GM06990 (cell line): ENCODE measurements around the gene APLP1.
A peak's percentile ranks its signal among the peaks of the same experiment; 100 is the strongest.

Source experiments
- DNase-seq: peaks from one replicate; pipeline ENCODE4 v3.0.0-alpha.2; 2011; ENCODE audit not compliant: insufficient read length; ENCODE audit errors: extremely low read depth
- H3K27me3 ChIP-seq: replicated peaks from 2 replicates; pipeline ENCODE4 v1.6.0; 2011; ENCODE audit warnings: low read length; ENCODE audit not compliant: control insufficient read depth, insufficient read depth
- H3K36me3 ChIP-seq: 2 replicates; pipeline ENCODE4 v1.5.1; 2011; ENCODE audit warnings: low read length; ENCODE audit not compliant: control insufficient read depth, insufficient read depth
- H3K4me3 ChIP-seq: replicated peaks from 2 replicates; pipeline ENCODE4 v1.5.1; 2011; ENCODE audit warnings: low read depth, mild to moderate bottlenecking, control low read depth, low read length
- TF ChIP-seq, protein P1 (sequence below): IDR thresholded peaks from 2 replicates; pipeline ENCODE4 v1.5.1; 2011; ENCODE audit warnings: low read length, control low read depth, mild to moderate bottlenecking, inconsistent platforms; ENCODE audit not compliant: insufficient read depth, poor library complexity, severe bottlenecking

The APLP1 gene

DNA sequence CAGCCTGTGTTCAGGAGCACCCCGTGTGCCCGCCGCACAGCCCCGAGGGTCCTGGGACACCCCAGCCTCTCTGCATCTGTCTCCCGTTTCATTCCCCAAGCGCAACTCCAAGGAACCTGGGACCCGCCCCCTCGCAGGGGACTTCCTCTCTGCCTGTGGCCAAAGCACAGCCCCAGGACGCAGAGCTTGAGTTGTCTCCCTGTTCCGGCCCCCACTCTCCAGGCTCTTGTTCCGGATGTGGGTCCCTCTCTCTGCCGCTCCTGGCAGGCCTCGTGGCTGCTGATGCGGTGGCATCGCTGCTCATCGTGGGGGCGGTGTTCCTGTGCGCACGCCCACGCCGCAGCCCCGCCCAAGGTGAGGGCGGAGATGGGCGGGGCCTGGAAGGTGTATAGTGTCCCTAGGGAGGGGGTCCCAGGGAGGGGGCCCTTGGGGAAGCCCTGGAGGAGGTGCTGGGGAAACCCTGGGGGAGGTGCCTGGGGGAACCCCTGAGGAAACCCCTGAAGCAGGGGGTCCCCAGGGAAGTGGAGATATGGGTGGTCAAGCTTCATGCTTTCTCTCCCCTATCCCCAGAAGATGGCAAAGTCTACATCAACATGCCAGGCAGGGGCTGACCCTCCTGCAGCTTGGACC is 35.3 kb downstream of the APLP1 start:
- TF ChIP-seq, protein P1, sequence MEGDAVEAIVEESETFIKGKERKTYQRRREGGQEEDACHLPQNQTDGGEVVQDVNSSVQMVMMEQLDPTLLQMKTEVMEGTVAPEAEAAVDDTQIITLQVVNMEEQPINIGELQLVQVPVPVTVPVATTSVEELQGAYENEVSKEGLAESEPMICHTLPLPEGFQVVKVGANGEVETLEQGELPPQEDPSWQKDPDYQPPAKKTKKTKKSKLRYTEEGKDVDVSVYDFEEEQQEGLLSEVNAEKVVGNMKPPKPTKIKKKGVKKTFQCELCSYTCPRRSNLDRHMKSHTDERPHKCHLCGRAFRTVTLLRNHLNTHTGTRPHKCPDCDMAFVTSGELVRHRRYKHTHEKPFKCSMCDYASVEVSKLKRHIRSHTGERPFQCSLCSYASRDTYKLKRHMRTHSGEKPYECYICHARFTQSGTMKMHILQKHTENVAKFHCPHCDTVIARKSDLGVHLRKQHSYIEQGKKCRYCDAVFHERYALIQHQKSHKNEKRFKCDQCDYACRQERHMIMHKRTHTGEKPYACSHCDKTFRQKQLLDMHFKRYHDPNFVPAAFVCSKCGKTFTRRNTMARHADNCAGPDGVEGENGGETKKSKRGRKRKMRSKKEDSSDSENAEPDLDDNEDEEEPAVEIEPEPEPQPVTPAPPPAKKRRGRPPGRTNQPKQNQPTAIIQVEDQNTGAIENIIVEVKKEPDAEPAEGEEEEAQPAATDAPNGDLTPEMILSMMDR, result no peak
- Histone ChIP-seq H3K36me3 (no peaks in the 10 kb centered on the region), H3K4me3 (peak overlapping the region; percentile 58), H3K27me3 (no peaks in the 10 kb centered on the region)
- DNase-seq, result peak; percentile 90

DNA sequence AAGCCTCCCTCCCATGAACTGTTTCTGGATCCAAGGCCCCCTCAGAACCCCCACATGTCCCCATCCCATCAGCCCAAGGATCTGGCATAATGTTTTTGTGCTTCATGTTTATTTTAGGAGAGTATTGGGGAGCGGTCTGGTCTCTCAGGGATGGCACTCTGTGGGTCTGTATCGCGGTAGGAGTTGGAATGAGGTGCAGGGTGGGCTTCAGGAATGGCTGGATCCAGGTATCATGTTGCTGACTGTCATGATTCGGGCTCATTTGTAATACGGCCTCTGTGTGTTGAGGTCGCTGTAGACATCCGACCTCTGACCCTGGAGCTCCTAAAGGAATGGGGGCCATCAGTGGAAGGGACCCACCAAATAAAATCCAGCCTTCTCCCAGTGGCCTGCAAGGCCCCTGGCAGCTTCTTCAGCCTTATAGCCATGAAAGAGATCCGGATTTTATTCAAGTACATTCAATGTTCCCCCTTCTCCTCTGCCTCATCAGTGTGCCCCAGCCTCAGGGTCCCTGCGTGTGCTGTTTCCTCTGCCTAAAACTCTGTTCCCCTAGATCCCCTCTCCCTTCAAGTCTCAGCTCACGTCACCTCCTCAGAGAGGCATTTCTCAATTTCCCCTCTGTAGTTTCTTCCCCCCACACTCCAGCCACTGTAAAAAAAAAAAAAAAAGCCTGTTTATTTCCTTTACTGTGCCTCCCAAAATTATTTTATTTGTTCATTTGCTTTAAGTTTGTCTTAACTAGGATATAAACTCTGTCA is 36.1 kb downstream of the APLP1 start:
- Histone ChIP-seq H3K27me3 (no peaks in the 10 kb centered on the region), H3K4me3 (no peak overlapping the region), H3K36me3 (no peaks in the 10 kb centered on the region)
- no peak for DNase-seq
- TF ChIP-seq, protein P1, result no peak

DNA sequence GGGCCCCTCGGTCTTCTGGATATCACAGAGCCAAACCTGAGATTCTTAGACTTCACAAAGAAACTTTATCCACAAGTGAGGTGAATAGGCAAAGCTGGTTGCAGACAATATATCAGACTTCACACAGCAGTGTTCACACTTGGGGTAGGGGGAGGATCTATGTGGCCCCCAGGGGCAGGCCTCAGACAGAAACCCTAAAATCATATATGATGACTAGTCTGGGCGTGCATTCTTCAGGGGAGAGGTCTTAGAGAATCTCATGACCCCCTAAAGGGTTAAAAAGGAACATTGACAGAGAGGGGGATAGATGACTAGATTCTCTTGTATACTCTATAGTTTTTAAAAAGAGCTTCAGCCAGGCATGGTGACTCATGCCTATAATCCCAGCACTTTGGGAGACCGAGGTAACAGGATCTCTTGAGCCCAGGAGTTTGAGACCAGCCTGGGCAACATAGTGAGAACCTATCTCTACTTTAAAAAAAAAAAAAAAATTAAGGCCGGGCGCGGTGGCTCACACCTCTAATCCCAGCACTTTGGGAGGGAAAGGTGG is 36.9 kb downstream of the APLP1 start:
- Histone ChIP-seq H3K4me3 (no peak overlapping the region), H3K36me3 (no peaks in the 10 kb centered on the region), H3K27me3 (no peaks in the 10 kb centered on the region)
- DNase-seq, result no peak
- TF ChIP-seq, protein P1, result no peak

- Histone ChIP-seq H3K36me3 (no peaks in the 10 kb centered on the region), H3K4me3 (no peak overlapping the region), H3K27me3 (no peaks in the 10 kb centered on the region)
- TF ChIP-seq, protein P1, result no peak
- no peak for DNase-seq
These were observed 39.0 kb downstream of the APLP1 start for GRCh38 chr19:35907377-35907745.

DNA sequence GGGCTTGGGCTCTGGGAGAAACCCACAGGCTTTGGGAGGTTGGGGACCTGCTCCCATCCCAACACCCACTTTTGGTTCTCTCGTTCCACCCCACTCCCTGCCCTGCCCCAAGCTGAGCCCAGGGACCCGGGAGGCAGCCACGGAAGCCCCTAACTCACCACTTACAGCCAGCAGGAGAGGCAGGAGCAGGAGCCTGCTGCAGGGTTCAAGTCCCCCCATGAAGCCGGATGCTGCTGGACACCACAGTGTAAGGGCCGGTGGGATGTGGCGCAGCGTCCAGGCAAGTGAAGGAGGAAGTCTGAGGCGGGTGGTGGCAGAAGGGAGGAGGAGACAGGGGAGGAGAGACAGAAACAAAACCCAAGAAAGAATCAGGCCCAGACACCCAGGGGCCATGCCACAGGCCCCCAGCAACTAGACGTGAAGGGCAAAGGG is 39.7 kb downstream of the APLP1 start, which contains the start of gene TYROBP:
TYROBP (minus strand) TSS at position 286 of the 432 bp plus-strand sequence; CDS start at position 219, 67 bp downstream.
- no peak for DNase-seq
- TF ChIP-seq, protein P1, result no peak
- no peaks in the 10 kb centered on the region for H3K36me3 ChIP-seq
- no peak within 1 kb of the TSS for H3K4me3 ChIP-seq
- H3K27me3 ChIP-seq, result no peaks in the 10 kb centered on the region
